DOHH2 (cell line): ENCODE data around the gene TRABD.

Source experiments
- CTCF ChIP-seq: fragments of 200-600 bp; sonication (generic); IDR thresholded peaks from one replicate; pipeline ENCODE4 v1.5.1; 2014; ENCODE audit warnings: antibody characterized with exemption, mild to moderate bottlenecking, low read depth, low read length; ENCODE audit not compliant: poor library complexity, severe bottlenecking
- EZH2phosphoT487 ChIP-seq: fragments of 200-600 bp; sonication (generic); IDR thresholded peaks from 2 replicates; pipeline ENCODE4 v1.6.1; 2017; ENCODE audit warnings: borderline replicate concordance, mild to moderate bottlenecking, antibody characterized with exemption, low read length, moderate library complexity, mixed read lengths

- TF ChIP-seq CTCF (no peak), EZH2phosphoT487 (no peak)
Observed at GRCh38 chr22:50226875-50227165, 41.1 kb downstream of the TRABD start.
